Body of pancreas (tissue), 4 donors: ENCODE results near the gene RTF2.

ENCODE experiments used
- POLR2A ChIP-seq, 3 donors: fragments of 450-650 bp; IDR thresholded peaks; one replicate each; pipeline ENCODE4 v1.6.1; 2016; ENCODE audit warnings: antibody characterized with exemption in 3 of 3, mild to moderate bottlenecking in 2 of 3
- TF ChIP-seq, protein P1 (sequence below), 7 experiments: fragments of 450-650 bp in 4 of 7; fragments of 200-600 bp in 3 of 7; sonication (generic) in 3 of 7; IDR thresholded peaks; one replicate each; pipeline ENCODE4 v1.5.1; 2016 to 2019; ENCODE audit warnings: antibody characterized with exemption in 7 of 7

DNA sequence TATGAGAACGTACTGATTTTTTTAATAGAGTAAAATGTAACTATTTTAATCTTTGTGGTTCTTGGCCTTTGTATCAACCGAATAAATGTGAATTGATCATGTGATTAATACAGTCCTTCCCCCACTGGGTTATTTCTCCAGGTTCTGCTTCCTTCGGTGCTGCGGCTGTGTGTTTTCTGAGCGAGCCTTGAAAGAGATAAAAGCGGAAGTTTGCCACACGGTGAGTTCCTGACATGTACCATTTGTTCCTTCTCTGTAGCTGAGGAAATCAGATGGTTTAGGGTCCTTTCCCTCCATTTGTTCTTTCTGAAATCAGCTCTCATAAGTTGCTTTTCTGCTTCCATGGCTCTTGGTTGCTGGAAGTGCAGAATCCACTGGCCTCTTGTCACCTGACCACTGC is 15.5 kb downstream of the RTF2 start:
- no peak for TF ChIP-seq POLR2A (IDR thresholded peaks at IDR 0.05)
- TF ChIP-seq, protein P1, sequence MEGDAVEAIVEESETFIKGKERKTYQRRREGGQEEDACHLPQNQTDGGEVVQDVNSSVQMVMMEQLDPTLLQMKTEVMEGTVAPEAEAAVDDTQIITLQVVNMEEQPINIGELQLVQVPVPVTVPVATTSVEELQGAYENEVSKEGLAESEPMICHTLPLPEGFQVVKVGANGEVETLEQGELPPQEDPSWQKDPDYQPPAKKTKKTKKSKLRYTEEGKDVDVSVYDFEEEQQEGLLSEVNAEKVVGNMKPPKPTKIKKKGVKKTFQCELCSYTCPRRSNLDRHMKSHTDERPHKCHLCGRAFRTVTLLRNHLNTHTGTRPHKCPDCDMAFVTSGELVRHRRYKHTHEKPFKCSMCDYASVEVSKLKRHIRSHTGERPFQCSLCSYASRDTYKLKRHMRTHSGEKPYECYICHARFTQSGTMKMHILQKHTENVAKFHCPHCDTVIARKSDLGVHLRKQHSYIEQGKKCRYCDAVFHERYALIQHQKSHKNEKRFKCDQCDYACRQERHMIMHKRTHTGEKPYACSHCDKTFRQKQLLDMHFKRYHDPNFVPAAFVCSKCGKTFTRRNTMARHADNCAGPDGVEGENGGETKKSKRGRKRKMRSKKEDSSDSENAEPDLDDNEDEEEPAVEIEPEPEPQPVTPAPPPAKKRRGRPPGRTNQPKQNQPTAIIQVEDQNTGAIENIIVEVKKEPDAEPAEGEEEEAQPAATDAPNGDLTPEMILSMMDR (IDR thresholded peaks at IDR 0.05) = no peak
